A549 (cell line): ENCODE results near the gene CD79A. TPM values are rescaled to one million over a fixed set of nuclear protein-coding genes. Genes with fewer than 3 reads are reported as not detected.

Source experiments
- ATAC-seq, 2 experiments: fragments of 200-7000 bp in 1 of 2; fragments of >200 bp in 1 of 2; cut with Nextera tagmentation in 1 of 2; cut with Tn5 transposase in 1 of 2; 3 replicates each; pipeline versions ENCODE4 v1.8.0 to v1.9.1; 2018 to 2020; ENCODE audit warnings: mild to moderate bottlenecking in 1 of 2, moderate library complexity in 1 of 2
- CTCF ChIA-PET: fragments of 300-600 bp; sonication (Branson Sonifier 250); formaldehyde crosslinking; extraction: SDS; loops from one replicate; lab custom pipeline; 2021; ENCODE audit warnings: antibody characterized with exemption, inconsistent platforms; lab: Yijun Ruan, JAX
- POLR2A ChIA-PET: fragments of 350-600 bp; formaldehyde crosslinking; extraction: SDS; loops from one replicate; lab custom pipeline; 2021; ENCODE audit warnings: antibody characterized with exemption, inconsistent platforms; lab: Yijun Ruan, JAX
- DNase-seq, 2 experiments: peaks; one replicate each; pipeline versions ENCODE4 v3.0.0 to v3.0.0-alpha.2; 2011 to 2016; ENCODE audit warnings: low read depth in 1 of 2, low spot score in 1 of 2
- FAIRE-seq: peaks from 2 replicates; lab custom pipeline; 2011; peaks lifted over from hg19 to GRCh38; lab: Jason Lieb, UNC
- H3K27ac ChIP-seq, 2 experiments: fragments of >200 bp; sonication (Bioruptor Twin); formaldehyde crosslinking; 3 replicates each; pipeline ENCODE4 v1.5.1; 2016 to 2017
- H3K4me1 ChIP-seq: fragments of >200 bp; sonication (Bioruptor Twin); formaldehyde crosslinking; 3 replicates; pipeline ENCODE4 v1.6.1; 2016
- H3K4me2 ChIP-seq: fragments of >200 bp; sonication (Bioruptor Twin); formaldehyde crosslinking; 3 replicates; pipeline ENCODE4 v1.6.1; 2016
- H3K4me3 ChIP-seq: fragments of >200 bp; sonication (Bioruptor Twin); formaldehyde crosslinking; 3 replicates; pipeline ENCODE4 v1.5.1; 2016
- H3K9me3 ChIP-seq: fragments of >200 bp; sonication (Bioruptor Twin); formaldehyde crosslinking; 3 replicates; pipeline ENCODE4 v1.6.1; 2016
- CBX2 ChIP-seq: fragments of 200-600 bp; sonication (generic); IDR thresholded peaks from 2 replicates; pipeline ENCODE4 v1.6.1; 2016; ENCODE audit warnings: low read depth, mild to moderate bottlenecking, borderline replicate concordance
- CHD2 ChIP-seq: fragments of 150-350 bp; IDR thresholded peaks from 2 replicates; pipeline ENCODE4 v1.6.1; 2014; ENCODE audit warnings: low read length; ENCODE audit not compliant: partially characterized antibody
- FOXS1 ChIP-seq: fragments of 250-450 bp; sonication (Bioruptor Pico); IDR thresholded peaks from 2 replicates; pipeline ENCODE4 v1.5.0; 2020; ENCODE audit warnings: mild to moderate bottlenecking, moderate library complexity
- HES2 ChIP-seq: fragments of >200 bp; sonication (Bioruptor Twin); formaldehyde crosslinking; IDR thresholded peaks from 2 replicates; pipeline ENCODE4 v1.6.1; 2016
- HMGXB4 ChIP-seq: fragments of 250-450 bp; sonication (Bioruptor Pico); IDR thresholded peaks from 2 replicates; pipeline ENCODE4 v1.5.0; 2021; ENCODE audit warnings: mild to moderate bottlenecking, moderate library complexity, borderline replicate concordance
- JUNB ChIP-seq: fragments of >200 bp; sonication (Bioruptor Twin); formaldehyde crosslinking; IDR thresholded peaks from 2 replicates; pipeline ENCODE4 v1.6.1; 2016
- KDM1A ChIP-seq: fragments of 200-600 bp; sonication (generic); IDR thresholded peaks from 2 replicates; pipeline ENCODE4 v1.6.1; 2016; ENCODE audit warnings: low read depth, mild to moderate bottlenecking
- MAZ ChIP-seq: fragments of 150-350 bp; IDR thresholded peaks from 2 replicates; pipeline ENCODE4 v1.6.1; 2014; ENCODE audit warnings: antibody characterized with exemption, low read depth, low read length, borderline replicate concordance
- NFE2L2 ChIP-seq: fragments of 150-350 bp; conservative IDR thresholded peaks from 2 replicates; pipeline ENCODE4 v1.6.1; 2014; ENCODE audit warnings: low read length
- NPAS2 ChIP-seq: fragments of 250-450 bp; sonication (Bioruptor Pico); IDR thresholded peaks from 2 replicates; pipeline ENCODE4 v1.8.0; 2022; ENCODE audit warnings: mild to moderate bottlenecking, moderate library complexity, borderline replicate concordance
- POLR2AphosphoS2 ChIP-seq: conservative IDR thresholded peaks from 2 replicates; pipeline ENCODE4 v1.6.1; 2012; ENCODE audit warnings: low read length, improper control_type of control experiment, inconsistent platforms
- RAD21 ChIP-seq, 2 experiments: fragments of >200 bp in 1 of 2; sonication (Bioruptor Twin) in 1 of 2; formaldehyde crosslinking in 1 of 2; IDR thresholded peaks in 1 of 2; conservative IDR thresholded peaks in 1 of 2; 2 replicates in 1 of 2; 3 replicates in 1 of 2; pipeline ENCODE4 v1.6.1; 2012 to 2018; ENCODE audit warnings: inconsistent platforms in 1 of 2
- RARB ChIP-seq: fragments of 250-450 bp; sonication (Bioruptor Pico); IDR thresholded peaks from 2 replicates; pipeline ENCODE4 v1.8.0; 2021; ENCODE audit warnings: mild to moderate bottlenecking, moderate library complexity
- REST ChIP-seq: fragments of 200-600 bp; sonication (generic); IDR thresholded peaks from 2 replicates; pipeline ENCODE4 v1.6.1; 2016; ENCODE audit warnings: antibody characterized with exemption, mild to moderate bottlenecking, moderate library complexity
- SMC3 ChIP-seq: fragments of >200 bp; sonication (Bioruptor Twin); formaldehyde crosslinking; IDR thresholded peaks from 3 replicates; pipeline ENCODE4 v1.6.1; 2018; ENCODE audit warnings: inconsistent platforms
- ZFP36 ChIP-seq: fragments of 450-650 bp; IDR thresholded peaks from 2 replicates; pipeline ENCODE4 v1.6.1; 2014; ENCODE audit warnings: borderline replicate concordance; ENCODE audit not compliant: partially characterized antibody
- WGBS: methylation state at CpG from one replicate; pipeline ENCODE4 v1.1.6; 2017; ENCODE audit errors: missing lambda C conversion rate; 5-methylcytosine and 5-hydroxymethylcytosine counted together
- polyA plus RNA-seq, 4 experiments: library from polyadenylated mRNA; depleted of rRNA in 3 of 4; stranded (reverse); fragments of >200 nt; fragmentation: RNase III in 1 of 4; extraction: RNeasy Plus Mini Kit Qiagen cat#74134 plus additional on column Dnase treatment in 1 of 4; gene quantifications; 2 replicates in 3 of 4; 3 replicates in 1 of 4; pipeline ENCODE4 v1.2.3, GENCODE V29; 2011 to 2017
- TF ChIP-seq, protein P1 (sequence below): fragments of >200 bp; sonication (Bioruptor Twin); formaldehyde crosslinking; IDR thresholded peaks from 3 replicates; pipeline ENCODE4 v1.5.1; 2016
- TF ChIP-seq, protein P2 (sequence below): IDR thresholded peaks from 2 replicates; pipeline ENCODE4 v1.6.1; 2012; ENCODE audit warnings: low read depth, borderline replicate concordance
- TF ChIP-seq, protein P3 (sequence below): IDR thresholded peaks from 2 replicates; pipeline ENCODE4 v1.6.1; 2012

The CD79A gene
- polyA plus RNA-seq, 2 of the 4 experiments (the other 2 are of a cell fraction): 0.52 to 0.54 TPM

DNA sequence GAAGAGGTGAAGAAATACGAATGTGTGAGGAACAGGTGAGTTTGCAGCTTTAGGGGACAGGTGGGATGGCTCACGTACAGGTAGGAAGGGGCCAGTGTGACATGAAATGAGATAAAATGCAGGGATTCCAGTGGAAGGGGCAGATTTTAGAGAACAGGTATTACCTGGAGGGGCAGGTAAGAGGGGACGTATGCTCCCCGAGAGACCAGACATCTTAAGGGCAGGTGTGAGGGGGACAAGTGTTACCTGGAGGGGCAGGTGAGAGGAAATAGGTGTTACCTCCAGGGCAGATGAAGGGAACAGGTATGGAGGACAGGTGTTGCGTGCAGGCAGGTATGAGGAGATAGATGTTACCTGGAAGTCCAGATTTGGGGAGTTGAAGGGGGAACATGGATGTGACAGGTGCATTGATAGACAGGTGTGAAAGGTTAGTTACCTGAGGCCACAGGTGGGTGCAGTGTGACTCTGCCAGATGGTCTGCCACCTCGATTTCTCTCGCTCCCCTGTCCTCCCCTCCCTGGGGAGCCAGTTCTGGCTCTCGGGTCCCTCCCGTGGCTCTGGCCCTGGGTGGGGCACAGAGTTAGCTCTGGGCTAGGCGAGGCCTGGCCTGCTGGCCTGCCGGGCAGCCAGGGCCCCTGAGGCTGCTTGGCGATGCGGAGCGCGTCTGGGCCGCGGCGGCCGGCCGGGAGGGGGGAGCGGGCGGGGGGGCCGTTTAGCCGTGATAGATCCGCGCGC is 49.1 kb downstream of the CD79A start:
- CTCF ChIA-PET: interaction anchor here (1.1 to 9.9 kb wide), 6 partner anchors 8 to 25 kb away, joined by 3 to 163 read pairs (median 7); no protein-coding TSS in a partner anchor
- POLR2A ChIA-PET: no interaction called here
- no peak overlapping the region for H3K27ac ChIP-seq
- no peak overlapping the region for H3K4me2 ChIP-seq
- ATAC-seq: no peak
- H3K4me3 ChIP-seq: no peak overlapping the region
- 62% methylated on average over 27 of the region's 27 CpGs for WGBS
- peaks cover 13% of the 10 kb centered on the region; the same call in 1 of the 3 replicates for H3K4me1 ChIP-seq
- no peak for TF ChIP-seq POLR2AphosphoS2
- TF ChIP-seq CBX2: no peak
- TF ChIP-seq RARB (CRISPR knock-in tag): no peak
- TF ChIP-seq, protein P1, sequence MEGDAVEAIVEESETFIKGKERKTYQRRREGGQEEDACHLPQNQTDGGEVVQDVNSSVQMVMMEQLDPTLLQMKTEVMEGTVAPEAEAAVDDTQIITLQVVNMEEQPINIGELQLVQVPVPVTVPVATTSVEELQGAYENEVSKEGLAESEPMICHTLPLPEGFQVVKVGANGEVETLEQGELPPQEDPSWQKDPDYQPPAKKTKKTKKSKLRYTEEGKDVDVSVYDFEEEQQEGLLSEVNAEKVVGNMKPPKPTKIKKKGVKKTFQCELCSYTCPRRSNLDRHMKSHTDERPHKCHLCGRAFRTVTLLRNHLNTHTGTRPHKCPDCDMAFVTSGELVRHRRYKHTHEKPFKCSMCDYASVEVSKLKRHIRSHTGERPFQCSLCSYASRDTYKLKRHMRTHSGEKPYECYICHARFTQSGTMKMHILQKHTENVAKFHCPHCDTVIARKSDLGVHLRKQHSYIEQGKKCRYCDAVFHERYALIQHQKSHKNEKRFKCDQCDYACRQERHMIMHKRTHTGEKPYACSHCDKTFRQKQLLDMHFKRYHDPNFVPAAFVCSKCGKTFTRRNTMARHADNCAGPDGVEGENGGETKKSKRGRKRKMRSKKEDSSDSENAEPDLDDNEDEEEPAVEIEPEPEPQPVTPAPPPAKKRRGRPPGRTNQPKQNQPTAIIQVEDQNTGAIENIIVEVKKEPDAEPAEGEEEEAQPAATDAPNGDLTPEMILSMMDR: no peak
- no peak for TF ChIP-seq HES2
- TF ChIP-seq NPAS2: no peak
- no peak for TF ChIP-seq NFE2L2
- TF ChIP-seq SMC3: no peak
- no peak for TF ChIP-seq KDM1A
- no peak for TF ChIP-seq RAD21 (conservative IDR thresholded peaks at IDR 0.05 in 1 of 2, IDR thresholded peaks at IDR 0.05 in 1 of 2)
- TF ChIP-seq CHD2: no peak
- TF ChIP-seq, protein P2, sequence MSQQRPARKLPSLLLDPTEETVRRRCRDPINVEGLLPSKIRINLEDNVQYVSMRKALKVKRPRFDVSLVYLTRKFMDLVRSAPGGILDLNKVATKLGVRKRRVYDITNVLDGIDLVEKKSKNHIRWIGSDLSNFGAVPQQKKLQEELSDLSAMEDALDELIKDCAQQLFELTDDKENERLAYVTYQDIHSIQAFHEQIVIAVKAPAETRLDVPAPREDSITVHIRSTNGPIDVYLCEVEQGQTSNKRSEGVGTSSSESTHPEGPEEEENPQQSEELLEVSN: no peak
- TF ChIP-seq JUNB: no peak
- TF ChIP-seq, protein P3, sequence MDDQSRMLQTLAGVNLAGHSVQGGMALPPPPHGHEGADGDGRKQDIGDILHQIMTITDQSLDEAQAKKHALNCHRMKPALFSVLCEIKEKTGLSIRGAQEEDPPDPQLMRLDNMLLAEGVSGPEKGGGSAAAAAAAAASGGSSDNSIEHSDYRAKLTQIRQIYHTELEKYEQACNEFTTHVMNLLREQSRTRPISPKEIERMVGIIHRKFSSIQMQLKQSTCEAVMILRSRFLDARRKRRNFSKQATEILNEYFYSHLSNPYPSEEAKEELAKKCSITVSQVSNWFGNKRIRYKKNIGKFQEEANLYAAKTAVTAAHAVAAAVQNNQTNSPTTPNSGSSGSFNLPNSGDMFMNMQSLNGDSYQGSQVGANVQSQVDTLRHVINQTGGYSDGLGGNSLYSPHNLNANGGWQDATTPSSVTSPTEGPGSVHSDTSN: no peak
- no peak for TF ChIP-seq REST
- DNase-seq: no peak
- FAIRE-seq: no peak
- no peaks in the 10 kb centered on the region for H3K9me3 ChIP-seq

DNA sequence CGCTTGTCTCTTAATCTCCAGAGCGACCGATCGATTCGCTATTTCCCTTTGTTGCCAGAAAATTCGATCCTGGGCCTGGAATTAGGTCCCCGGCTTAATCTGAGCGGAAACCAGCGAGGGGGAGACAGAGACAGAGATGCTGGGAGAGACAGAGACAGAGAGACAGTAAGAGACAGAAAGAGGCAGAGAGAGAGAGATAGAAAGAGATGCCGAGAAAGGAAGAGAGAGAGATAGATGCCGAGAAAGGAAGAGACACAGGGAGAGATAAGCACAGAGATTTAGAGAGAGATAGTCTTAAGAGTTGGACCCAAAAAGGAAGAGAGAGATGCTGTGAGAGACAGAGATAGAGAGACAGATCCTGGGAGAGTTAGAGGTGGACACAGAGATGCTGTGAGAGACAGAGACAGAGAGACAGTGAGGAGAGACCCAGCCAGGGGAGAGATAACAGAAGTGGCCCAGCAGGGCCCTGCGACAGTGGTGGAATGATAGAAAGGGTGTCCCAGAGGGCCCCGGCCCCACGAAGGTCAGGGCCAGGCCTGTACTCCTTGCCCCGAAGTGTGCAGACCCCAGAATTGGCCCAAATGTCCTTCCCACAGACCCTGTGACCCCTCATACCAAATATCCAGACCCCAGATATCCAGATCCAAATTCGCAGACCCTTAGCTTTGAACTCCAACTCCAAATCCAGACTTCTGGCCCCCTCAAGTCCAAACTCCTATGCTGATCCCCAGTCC is 49.9 kb downstream of the CD79A start:
- TF ChIP-seq FOXS1: no peak
- TF ChIP-seq ZFP36: peak; percentile 55
- no peak for TF ChIP-seq MAZ
- no peak for TF ChIP-seq HMGXB4
- FAIRE-seq: peak; percentile 54
- no peak for DNase-seq

More for the DNA sequence above, 49.9 kb downstream of the CD79A start:
- POLR2A ChIA-PET: no interaction called here
- CTCF ChIA-PET: interaction anchor here (1.1 to 9.9 kb wide), 5 partner anchors 18 to 53 kb away, joined by 3 to 163 read pairs (median 7); partner anchors contain the start of genes CD79A and RABAC1
- peaks cover 13% of the 10 kb centered on the region; the same call in 1 of the 3 replicates for H3K4me1 ChIP-seq
- no peak for ATAC-seq
- no peak overlapping the region for H3K27ac ChIP-seq
- H3K4me3 ChIP-seq: no peak overlapping the region
- no peak overlapping the region; the same call in 2 of the 3 replicates for H3K4me2 ChIP-seq
- 88% methylated on average over 16 of the region's 16 CpGs for WGBS
- no peaks in the 10 kb centered on the region for H3K9me3 ChIP-seq
